SK-N-SH (cell line): ENCODE data around the gene ATP13A4.

Experiments
- CTCF ChIP-seq: fragments of 200-600 bp; sonication (generic); IDR thresholded peaks from 2 replicates; pipeline ENCODE4 v1.6.1; 2017; ENCODE audit warnings: antibody characterized with exemption, mild to moderate bottlenecking, moderate library complexity
- FOXM1 ChIP-seq: IDR thresholded peaks from 2 replicates; pipeline ENCODE4 v1.4.0; 2012; ENCODE audit warnings: low read depth, mild to moderate bottlenecking
- JUND ChIP-seq: IDR thresholded peaks from 2 replicates; pipeline ENCODE4 v1.4.0; 2012
- POLR2AphosphoS5 ChIP-seq: IDR thresholded peaks from 2 replicates; pipeline ENCODE4 v1.6.1; 2012; ENCODE audit warnings: low read depth, low read length
- RAD21 ChIP-seq: IDR thresholded peaks from 2 replicates; pipeline ENCODE4 v1.6.1; 2012; ENCODE audit warnings: mild to moderate bottlenecking, low read length
- USF2 ChIP-seq: fragments of 150-350 bp; IDR thresholded peaks from 2 replicates; pipeline ENCODE4 v1.6.1; 2017; ENCODE audit warnings: antibody characterized with exemption, low read length, low read depth, borderline replicate concordance
- YY1 ChIP-seq: IDR thresholded peaks from 2 replicates; pipeline ENCODE4 v1.4.0; 2012; ENCODE audit warnings: low read depth, mild to moderate bottlenecking
- TF ChIP-seq, protein P1 (sequence below): IDR thresholded peaks from 2 replicates; pipeline ENCODE4 v1.6.1; 2012; ENCODE audit warnings: mild to moderate bottlenecking, low read depth, low read length, moderate library complexity

DNA sequence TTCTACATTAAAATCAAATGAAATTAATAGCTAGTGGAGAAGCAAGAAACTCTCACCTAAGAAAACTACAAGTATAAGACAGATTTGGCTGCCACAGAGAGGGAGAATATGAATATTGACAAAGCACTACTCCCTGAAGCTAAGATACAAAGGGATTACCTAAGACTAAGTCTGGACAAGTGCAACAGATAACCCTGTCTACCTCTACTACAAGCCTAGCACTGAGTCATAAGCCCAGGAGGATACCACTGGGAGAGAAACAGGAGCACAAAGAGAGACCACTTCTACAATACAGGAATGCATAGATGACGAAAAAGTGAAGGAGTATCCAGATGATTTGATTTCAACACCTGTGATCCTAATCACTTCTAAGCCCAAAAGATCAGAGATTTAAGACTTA is 10.4 kb downstream of the ATP13A4 start:
- TF ChIP-seq USF2, result no peak
- no peak for TF ChIP-seq CTCF
- TF ChIP-seq JUND, result no peak
- TF ChIP-seq, protein P1, sequence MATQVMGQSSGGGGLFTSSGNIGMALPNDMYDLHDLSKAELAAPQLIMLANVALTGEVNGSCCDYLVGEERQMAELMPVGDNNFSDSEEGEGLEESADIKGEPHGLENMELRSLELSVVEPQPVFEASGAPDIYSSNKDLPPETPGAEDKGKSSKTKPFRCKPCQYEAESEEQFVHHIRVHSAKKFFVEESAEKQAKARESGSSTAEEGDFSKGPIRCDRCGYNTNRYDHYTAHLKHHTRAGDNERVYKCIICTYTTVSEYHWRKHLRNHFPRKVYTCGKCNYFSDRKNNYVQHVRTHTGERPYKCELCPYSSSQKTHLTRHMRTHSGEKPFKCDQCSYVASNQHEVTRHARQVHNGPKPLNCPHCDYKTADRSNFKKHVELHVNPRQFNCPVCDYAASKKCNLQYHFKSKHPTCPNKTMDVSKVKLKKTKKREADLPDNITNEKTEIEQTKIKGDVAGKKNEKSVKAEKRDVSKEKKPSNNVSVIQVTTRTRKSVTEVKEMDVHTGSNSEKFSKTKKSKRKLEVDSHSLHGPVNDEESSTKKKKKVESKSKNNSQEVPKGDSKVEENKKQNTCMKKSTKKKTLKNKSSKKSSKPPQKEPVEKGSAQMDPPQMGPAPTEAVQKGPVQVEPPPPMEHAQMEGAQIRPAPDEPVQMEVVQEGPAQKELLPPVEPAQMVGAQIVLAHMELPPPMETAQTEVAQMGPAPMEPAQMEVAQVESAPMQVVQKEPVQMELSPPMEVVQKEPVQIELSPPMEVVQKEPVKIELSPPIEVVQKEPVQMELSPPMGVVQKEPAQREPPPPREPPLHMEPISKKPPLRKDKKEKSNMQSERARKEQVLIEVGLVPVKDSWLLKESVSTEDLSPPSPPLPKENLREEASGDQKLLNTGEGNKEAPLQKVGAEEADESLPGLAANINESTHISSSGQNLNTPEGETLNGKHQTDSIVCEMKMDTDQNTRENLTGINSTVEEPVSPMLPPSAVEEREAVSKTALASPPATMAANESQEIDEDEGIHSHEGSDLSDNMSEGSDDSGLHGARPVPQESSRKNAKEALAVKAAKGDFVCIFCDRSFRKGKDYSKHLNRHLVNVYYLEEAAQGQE, result no peak
- no peak for TF ChIP-seq POLR2AphosphoS5
- no peak for TF ChIP-seq YY1
- no peak for TF ChIP-seq FOXM1
- no peak for TF ChIP-seq RAD21
